ENCODE results near the gene TMTC4. TPM values are rescaled to one million over a fixed set of nuclear protein-coding genes. Genes with fewer than 3 reads are reported as not detected.
"Not testable (repeated sequence)": the region's sequence is repeated elsewhere in the genome, so short reads cannot be mapped to it uniquely, and the experiment has no call there.

Gene TMTC4
- total RNA-seq, 1 donor from 2014 or later: 27.6 TPM

DNA sequence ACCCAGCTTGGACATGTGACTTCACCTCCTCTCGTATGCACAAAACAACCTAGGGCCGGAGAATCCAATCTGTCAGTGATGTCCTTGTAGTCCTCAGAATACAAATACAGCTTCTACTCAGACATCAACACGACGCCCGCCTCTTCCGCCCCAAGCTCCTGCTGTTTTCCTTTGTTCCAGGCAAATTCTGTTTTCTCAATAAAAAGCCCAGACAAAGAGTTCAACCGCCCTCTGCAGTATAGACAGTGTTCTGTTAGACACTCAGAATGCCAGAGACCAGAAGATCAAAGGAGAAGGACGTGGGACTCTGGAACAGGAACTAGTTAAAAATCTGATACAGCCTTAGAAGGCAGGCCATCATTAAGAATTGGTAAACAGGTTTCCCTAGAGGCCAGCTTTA, 44.0 kb downstream of the TMTC4 start:
- DNase-seq (ENCODE audit: low read depth in 2 of 2): no peak

DNA sequence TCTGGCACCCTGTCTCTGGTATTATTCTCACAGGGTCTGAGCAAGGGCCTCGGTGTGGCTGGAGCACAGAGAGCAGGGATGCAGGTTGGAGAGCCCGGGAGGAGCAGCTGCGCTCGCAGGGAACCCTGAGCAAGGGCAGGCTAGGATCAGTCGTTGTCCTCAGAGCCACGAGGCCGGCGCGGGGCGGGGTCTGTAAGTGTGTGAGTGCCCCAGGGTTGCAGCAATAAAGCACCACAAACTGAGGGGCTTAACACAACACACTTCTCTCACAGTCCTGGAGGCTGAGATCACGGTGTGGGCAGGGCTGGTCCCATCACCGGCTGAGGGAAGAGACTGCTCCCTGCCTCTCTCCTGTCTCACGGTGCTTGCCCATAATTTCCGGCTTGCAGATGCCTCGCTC, 47.5 kb downstream of the TMTC4 start:
- DNase-seq (ENCODE audit: low read depth in 2 of 2): no peak

DNA sequence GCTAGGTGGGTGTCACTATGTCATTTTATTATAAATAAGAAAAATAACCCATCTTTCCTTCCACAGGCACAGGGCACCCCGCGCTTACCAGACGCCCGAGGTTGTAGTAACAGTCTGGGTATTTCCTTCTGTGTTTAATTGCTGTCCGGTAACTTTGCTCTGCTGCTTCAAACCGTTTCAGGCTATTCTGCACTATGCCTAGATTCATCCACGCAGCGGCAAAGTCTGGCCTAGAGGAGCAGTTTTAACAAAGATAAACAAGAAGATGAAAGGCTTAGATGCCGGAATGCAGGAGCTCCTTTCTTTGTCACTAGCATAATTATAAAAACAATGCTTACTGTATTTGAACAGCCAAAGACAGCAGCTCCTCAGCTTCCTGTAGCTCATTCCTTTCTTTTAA, 49.1 kb downstream of the TMTC4 start:
- DNase-seq (ENCODE audit: low read depth in 2 of 2): no peak

DNA sequence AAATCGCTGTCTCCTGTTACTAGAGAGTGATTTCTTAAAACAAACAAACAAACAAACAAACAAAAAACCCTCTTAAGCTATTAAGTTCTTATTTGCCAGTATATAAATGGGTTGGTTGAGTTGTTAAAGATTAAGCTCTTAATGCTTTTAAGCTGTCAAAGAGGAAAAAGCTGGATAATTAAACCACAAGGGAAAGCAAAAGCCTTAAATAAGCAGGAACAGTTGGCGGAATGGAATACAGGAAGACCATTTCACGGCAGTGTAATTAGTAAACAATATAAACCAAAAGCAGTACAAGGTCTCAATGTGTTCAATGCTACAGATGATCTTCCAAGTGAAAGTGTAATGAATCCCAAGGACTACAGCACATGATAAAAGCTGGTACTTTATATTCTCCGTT, 53.8 kb downstream of the TMTC4 start:
- no peak for DNase-seq (ENCODE audit: low read depth in 2 of 2)

DNA sequence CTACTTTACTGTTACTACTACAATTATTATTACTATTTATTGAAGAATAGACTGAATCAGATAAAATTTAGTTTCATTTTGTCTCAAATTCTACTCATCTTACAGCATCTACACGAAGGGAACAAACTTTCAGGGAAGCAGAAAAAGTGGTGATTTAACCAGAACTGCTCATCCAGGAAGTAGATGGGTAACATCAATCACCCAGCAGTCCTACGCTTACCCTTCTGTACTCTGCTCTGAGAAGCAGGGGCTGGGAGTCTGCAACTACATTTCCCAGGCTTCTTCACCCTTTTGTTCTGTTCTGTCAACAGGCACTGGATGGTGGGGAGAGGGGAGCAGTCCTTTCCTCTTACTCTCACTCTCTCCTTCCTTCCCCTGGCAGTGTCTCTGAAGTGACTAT, 54.7 kb downstream of the TMTC4 start:
- no peak for DNase-seq (ENCODE audit: low read depth in 2 of 2)

DNA sequence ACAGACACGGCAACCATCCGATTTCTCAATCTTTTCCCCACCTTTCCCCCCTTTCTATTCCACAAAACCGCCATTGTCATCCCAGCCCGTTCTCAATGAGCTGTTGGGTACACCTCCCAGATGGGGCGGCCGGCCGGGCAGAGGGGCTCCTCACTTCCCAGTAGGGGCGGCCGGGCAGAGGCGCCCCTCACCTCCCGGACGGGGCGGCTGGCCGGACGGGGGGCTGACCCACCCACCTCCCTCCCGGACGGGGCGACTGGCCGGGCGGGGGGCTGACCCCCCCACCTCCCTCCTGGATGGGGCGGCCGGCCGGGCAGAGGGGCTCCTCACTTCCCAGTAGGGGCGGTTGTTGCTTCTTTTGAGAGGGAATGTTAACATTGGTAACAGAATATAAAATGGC, 55.7 kb downstream of the TMTC4 start:
- not testable (repeated sequence) for DNase-seq (ENCODE audit: low read depth in 2 of 2)

DNA sequence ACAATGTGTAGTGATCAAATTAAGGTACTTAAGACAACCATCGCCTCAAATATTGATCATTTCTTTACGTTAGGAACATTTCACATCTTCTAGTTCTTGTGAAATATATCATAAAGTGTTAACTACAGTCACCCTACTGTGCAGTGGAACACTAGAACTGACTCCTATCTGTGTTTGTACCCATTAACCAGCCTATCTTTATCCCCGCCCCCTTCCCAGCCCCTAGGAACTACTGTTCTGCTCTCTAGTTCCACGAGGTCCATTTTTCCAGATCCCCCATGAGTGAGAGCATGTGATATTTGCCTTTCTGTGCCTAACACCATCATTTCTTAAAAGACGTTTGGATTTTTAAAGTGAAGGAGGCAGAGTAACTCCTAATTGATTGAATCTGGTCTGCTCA, 61.6 kb downstream of the TMTC4 start:
- DNase-seq (ENCODE audit: low read depth in 2 of 2): no peak

DNA sequence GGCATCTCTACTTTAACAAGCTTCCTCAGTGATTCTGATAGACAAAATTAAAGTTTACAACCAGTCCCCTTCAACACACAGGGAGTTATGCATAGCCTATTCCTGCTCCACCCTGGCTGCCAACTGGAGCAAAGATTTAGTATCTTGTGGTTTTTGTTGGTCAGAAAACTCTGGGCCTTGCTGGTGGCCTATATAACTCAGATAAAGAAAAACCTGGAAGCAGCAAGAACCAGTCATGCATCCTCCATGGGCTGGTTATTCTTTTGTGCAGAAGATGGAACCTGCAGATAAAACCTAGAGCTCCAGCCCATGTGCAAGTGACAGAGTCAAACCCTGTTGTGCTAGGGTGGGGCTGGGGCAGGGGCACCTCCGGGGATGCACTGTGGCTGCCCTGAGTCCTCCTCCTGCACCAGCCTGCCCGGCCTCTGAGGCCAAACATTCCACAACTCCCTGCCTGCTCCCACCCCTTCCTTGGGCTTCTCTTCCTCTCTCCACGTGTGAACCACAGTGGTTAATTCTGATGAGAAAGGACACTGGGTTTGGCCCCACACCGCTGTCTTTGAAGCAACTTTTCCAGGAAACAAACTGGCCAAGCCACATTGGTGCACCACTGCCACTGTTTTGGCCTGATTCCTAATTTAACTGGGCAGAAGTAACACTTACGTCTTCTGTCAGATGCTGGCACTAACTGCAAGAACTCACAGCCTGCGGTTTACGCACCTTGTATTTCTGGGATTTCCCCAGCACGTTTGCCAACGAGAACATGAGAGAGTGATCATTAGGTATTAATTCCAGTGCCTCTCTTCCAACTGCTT, 62.7 kb downstream of the TMTC4 start:
- no peak for DNase-seq (ENCODE audit: low read depth in 2 of 2)

DNA sequence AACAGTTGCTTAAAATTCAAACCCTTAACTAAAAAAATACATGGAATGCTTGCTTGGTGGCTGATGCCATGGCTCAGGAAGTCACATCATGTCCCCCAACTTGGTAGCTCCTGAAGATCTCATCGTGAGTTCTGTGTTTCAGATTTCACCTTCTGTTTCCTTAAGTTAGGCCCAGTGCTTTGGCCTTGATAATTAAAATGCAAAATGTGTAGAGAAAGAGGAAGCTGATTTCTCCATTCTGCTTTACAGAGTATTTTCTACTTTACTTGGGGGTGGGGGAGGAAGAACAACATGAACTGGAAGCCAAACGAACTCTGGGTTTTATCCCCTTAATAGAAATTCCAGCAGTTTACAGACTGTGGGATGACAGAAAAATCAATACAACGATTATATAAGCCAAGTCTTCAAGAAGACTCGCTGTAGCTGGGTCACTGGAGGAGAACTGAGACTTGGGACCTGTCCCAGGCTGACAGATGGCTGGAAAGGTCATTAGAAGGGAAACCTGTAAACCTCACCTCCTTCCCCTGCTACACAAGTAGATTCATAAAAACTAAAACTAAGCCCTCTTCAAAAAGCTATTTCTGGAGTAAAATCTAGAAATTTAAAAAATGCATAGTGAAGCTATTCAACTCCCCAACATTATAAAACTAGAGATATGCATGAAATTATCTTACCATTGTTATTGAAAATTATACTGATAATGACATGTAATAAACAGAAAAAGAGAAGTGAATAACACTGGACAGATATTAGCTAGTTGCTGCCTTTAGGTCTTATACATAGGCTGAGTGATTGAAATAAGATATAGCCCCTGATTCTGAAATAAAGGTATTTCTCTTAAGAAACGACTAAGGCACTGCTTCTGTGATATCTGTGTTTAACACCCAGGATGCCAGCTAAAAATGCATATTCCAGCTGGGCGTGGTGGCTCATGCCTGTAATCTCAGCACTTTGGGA, 63.9 kb downstream of the TMTC4 start:
- no peak for DNase-seq (ENCODE audit: low read depth in 2 of 2)

DNA sequence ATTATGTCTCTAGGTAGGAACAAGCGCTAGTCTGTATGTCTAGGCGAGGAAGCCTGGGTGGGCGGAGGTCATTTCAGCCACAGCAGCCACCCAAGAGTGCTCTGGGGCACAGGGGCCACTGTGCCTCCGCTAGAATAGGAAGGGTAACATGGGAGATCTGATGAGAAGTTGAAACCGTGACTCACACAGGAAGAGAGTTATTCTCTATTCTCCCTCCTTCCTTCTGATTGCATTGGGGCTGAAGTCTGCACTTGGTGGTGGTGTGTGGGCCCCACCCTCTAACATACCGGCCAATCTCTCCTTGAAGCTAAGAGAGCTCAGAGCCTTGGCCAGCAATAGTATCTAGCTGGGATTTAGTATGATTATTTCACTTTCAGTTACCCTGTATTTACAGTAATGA, 65.7 kb downstream of the TMTC4 start:
- DNase-seq (ENCODE audit: low read depth in 2 of 2): peak in 1 of 2 donors; percentile 27

DNA sequence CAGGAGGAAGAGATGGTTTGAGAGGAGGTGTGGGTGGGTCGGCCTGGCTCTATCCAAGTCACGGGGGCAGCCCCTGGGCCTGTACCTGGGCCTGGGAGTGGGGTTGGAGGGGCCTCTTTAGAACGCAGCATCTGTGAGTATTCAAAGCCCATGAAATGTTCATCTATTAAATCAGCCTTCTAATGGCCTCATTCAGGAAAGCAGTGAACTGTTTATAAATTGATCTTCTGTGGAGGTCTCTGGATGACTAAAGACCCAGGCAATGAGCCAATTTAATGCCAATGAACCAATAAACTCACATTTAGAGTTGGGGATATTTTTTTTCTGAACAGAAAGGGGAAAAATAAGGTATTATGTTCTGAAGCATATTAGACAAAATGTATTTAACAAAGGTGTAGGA, 66.1 kb downstream of the TMTC4 start:
- DNase-seq (ENCODE audit: low read depth in 2 of 2): no peak

DNA sequence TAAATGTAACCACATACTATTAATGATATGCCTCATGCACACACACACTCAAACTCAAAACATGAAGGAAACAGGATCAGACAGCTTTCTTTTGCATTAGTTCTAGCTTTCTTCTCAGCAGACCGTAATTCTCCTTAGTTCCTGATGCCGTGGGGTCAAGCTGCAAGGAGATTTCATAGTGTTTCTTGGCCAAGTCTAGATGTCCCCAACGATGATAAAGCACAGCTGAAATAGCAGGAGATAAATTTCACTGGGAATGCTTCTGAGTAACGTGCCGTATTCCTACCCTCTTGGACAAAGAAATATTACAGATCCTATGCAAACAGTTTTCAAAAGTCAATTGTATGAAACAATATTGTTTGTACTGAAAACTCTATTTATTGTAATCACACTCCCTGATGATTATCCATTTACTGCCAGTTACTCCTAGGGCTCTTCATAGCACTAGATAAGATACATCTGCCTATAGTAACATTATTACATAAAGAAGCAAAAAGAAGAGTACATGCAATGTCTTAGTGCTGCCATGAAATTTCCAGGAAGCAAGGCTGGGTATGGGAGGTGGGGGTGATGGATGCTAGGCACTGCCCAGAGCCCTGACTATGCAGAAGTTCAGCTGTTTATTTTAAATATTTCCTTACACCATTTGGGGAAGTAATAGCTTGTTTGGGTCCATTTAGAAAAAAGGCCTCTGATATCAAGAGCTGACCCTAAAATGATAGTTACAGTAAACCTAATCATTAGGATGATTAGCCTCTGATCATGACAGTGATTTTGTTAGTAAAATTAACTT, 69.5 kb downstream of the TMTC4 start:
- no peak for DNase-seq (ENCODE audit: low read depth in 2 of 2)

DNA sequence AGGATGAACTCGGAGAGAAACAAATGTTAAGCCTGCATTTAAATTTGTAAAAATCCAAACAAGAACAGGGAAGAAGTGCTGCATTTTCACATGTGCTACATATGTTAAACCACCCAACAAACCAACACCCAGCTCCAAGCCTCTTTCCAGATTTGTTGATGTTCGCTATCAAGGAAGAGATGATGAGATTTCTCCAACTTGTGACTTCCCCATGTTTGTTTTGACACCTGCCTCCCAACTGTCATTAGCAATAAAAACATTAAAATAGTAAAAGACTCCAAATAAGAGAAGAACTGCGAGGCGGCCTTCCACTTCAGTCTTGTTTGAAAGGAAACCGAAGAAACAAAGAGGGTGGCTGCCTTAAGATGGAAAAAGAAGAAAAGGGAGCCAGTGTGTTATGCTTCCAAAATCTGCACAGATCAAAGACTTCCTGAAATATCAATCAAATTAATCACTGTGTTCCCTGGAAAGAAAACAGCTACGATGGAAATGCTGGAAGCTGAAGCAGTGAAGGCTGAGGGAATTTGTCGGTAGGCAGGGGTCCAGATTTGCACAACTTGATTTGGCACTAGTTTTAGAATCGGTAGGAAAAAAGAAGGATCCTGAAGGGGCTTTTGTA, 72.0 kb downstream of the TMTC4 start:
- peak; percentile 5 to 34 for DNase-seq (ENCODE audit: low read depth in 2 of 2)

DNA sequence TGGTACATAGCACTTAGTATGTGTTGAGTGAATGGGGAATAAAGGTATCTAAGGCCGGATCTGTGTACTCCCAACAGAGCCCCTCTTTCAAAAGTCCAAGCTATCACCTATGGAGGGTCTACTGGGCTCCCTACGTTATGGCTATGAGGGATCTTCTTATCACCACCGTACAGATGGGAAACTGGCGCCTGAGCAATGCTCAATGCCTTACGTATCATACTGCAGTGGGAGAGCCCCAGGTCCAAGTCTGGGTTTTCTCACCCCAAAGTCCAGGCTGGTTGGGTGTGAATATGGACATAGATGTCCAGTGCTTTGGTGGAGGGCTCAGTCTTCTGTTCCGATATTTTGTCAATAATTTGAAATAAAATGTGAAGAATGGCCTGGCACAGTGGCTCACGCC, 72.9 kb downstream of the TMTC4 start:
- DNase-seq (ENCODE audit: low read depth in 2 of 2): no peak

DNA sequence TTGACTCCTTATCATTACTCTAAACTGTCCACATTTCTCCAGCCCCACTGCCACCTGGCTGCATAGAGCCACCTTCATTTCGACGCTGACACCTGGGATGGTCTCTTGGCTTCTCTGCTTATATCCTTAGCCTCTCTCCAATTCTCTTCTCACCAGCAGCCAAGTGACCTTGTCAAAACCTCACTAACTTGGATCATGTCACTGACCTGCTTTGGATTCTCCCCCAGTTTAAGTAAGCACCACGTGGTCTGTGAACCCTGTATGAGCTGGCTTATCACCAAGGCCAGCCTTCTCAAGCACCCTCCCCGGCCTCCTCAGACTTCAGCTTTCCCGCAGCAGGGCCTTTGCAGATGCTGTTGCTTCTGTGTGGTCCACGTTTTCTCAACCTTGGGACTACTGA, 73.7 kb downstream of the TMTC4 start:
- no peak for DNase-seq (ENCODE audit: low read depth in 2 of 2)

DNA sequence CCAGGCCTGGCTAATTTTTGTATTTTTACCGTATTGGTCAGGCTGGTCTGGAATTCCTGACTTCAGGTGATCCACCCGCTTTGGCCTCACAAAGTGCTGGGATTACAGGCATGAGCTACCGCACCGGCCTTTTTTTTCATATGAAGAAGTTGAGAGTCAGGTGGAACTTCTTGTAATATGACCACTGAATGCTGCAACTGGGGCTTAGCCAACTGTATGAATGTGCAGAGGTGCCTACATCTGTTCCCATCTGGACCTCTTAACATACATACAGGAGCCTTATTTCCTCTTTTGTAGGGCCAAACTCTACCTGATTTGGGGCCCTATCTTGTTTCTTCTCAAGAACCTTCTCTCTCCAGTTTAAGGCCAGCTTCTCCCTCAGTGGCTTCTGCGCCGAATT, 74.1 kb downstream of the TMTC4 start:
- DNase-seq (ENCODE audit: low read depth in 2 of 2): no peak

DNA sequence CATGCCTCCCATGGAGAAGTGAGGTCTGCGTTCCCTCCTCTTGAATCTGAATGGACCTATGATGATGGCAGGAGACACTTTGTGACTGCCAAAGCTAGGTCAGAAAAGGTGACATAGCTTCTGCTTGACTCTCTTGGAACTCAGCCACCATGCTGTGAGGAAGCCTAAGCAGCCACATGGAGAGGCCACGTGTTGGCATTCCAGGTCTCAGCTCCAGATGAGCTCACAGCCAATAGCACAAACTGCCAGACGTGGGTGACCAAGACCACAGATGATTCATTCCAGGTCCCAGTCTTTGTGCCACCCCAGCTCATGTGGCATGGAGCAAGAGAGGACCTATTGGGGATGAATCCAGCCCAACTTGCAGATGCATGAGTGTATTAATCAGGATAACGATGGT, 77.3 kb downstream of the TMTC4 start:
- DNase-seq (ENCODE audit: low read depth in 2 of 2): no peak

DNA sequence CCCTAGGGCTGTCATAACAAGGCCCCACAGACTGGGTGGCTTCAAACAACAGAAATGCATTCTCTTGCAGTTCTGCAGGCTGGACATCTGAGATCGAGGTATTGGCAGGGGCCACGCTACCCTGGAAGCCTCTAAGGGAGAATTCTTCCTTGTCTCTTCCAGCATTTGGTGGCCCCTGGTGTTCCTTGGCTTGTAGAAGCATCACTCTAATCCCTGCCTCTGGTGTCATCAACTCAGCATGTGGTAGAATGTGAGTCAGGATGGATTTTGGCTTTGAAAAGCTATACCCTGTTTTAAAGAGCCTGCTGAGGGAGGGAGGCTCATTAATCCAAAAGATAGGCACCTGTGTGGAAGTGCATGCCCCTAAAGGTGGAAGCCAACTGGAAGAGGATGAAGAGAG, 78.1 kb downstream of the TMTC4 start:
- DNase-seq (ENCODE audit: low read depth in 2 of 2): no peak

DNA sequence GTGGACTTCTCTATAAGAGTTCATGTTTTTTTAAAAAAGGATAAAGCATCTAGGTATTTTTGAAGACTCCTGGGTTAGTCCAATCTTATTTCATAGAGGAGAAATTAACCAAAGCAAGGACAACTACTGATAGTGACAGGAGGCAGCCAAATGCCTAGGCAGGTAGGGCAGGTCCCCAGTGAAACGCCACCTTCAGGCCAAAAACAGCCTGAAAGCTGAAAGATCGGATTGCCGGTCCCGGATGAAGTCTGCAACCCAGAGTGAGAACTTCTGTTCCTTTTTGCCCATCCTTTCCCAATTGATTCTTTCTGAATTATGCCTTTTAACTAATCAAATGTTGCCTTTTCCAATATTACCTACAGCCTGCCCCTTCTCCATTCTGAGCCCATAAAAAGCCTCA, 79.9 kb downstream of the TMTC4 start:
- DNase-seq (ENCODE audit: low read depth in 2 of 2): no peak

DNA sequence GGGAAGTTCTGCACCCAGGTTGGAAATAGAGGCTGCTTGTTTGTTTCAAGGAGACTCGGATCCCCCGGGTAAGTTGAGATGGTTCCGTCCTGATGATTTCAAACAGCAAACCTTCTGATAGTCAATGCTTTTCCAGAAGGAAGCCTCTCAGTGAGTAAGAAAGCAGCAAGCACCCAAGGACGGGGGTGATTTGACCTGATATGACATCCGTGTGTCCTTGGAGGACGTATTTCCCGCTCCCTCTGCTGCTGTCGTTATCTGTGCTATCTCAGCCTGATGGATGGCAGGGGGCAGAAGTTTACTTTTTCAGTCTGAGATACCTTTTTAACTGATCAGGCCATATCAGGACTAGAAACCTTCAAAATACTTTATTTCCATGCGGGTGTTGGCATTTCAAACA, 80.3 kb downstream of the TMTC4 start:
- no peak for DNase-seq (ENCODE audit: low read depth in 2 of 2)

DNA sequence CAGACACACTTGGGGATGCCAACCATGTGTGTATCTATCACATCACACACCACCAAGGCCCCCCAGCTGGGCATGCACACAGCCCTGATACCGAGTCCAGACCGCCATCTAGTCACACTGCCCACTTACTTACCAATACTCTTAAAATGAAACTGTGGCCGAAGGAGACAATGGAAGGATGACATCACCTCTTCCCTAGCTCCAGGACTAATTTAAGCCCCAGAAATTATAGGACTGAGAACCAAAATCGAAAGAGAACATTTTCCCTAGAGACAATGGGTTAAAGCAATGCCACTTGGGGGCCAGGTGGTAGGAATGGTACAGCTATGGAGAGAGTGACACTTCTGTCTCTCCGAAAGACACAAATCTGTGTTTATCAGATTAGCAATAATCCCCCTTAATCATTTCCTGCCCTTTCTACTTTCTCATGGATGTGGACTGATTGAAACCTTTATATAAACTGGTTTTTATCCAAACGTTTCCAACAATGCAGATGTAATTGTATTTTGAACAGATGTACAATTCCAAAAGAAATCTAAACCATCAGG, 85.3 kb downstream of the TMTC4 start:
- DNase-seq (ENCODE audit: low read depth in 2 of 2): peak in 1 of 2 donors; percentile 32
